ENCODE data around the gene IMPG1.

GRCh38 chr6:75876152-75876551 lies 196.3 kb downstream of the IMPG1 start:
- TF ChIP-seq CTCF (IDR thresholded peaks at IDR 0.05 in 8 of 11, conservative IDR thresholded peaks at IDR 0.05 in 3 of 11) (no peak), POLR2A (IDR thresholded peaks at IDR 0.05) (no peak), POLR2AphosphoS5 (IDR thresholded peaks at IDR 0.05) (no peak)
